NCI-H2029 treated with DMSO at 0.1 percent for 48 hours (cell line): ENCODE results near the gene HCST.
"Not testable (repeated sequence)": the region's sequence is repeated elsewhere in the genome, so short reads cannot be mapped to it uniquely, and the experiment has no call there.

ENCODE experiments used
- DNase-seq: peaks from one replicate; lab custom pipeline; 2025; lab: John Stamatoyannopoulos, UW

HCST gene, protein sequence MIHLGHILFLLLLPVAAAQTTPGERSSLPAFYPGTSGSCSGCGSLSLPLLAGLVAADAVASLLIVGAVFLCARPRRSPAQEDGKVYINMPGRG

GRCh38 chr19:35901854-35902661 lies at the start of gene HCST:
TSS of gene HCST (plus strand) at chr19:35902529. CDS start at chr19:35902594, 65 bp downstream.
- DNase-seq, result no peak

GRCh38 chr19:35853038-35853756 lies 49.1 kb upstream of the HCST start:
- DNase-seq, result no peak

DNA sequence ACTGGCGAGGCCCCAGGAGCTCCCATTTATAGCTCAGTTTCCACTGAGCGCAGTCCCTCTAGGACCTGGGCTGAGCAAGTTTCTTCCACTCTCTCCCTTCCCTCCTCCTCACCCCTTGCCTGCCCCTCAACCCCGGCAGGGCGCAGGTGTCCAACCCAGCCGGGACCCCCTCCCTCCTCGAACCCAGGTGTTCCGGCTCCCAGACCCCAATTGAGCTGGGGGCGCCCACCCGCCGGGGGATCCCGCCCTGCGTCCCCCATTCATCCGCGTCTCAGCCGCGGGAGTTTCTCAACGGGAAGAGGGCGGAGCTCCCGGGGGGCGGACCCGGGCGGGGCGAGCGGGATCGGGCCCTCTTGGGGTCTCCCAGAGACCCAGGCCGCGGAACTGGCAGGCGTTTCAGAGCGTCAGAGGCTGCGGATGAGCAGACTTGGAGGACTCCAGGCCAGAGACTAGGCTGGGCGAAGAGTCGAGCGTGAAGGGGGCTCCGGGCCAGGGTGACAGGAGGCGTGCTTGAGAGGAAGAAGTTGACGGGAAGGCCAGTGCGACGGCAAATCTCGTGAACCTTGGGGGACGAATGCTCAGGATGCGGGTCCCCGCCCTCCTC lies 45.7 kb upstream of the HCST start, which contains the start of gene KIRREL2:
Gene KIRREL2 (plus strand): TSS at position 366 of the 604 bp plus-strand sequence. CDS start 209 bp downstream, at position 575.
- DNase-seq, result no peak

- no peak for DNase-seq
Measured at GRCh38 chr19:35858311-35858710, 44.0 kb upstream of the HCST start.

DNA sequence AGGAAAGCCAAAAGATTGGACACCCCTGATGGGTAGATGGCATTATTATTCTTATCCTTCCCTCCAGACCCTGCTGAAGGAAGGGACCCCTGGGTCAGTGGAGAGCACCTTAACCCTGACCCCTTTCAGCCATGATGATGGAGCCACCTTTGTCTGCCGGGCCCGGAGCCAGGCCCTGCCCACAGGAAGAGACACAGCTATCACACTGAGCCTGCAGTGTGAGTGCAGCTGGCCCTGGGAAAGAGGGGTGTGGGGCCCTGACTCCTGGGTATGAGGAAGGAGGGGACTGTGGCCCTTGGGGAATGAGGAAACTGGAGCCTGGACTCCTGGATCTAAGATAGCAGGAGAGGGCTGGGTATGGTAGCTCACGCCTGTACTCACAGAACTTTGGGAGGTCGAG lies 42.9 kb upstream of the HCST start:
- no peak for DNase-seq

GRCh38 chr19:35860436-35860817 lies 41.9 kb upstream of the HCST start:
- DNase-seq, result no peak

DNA sequence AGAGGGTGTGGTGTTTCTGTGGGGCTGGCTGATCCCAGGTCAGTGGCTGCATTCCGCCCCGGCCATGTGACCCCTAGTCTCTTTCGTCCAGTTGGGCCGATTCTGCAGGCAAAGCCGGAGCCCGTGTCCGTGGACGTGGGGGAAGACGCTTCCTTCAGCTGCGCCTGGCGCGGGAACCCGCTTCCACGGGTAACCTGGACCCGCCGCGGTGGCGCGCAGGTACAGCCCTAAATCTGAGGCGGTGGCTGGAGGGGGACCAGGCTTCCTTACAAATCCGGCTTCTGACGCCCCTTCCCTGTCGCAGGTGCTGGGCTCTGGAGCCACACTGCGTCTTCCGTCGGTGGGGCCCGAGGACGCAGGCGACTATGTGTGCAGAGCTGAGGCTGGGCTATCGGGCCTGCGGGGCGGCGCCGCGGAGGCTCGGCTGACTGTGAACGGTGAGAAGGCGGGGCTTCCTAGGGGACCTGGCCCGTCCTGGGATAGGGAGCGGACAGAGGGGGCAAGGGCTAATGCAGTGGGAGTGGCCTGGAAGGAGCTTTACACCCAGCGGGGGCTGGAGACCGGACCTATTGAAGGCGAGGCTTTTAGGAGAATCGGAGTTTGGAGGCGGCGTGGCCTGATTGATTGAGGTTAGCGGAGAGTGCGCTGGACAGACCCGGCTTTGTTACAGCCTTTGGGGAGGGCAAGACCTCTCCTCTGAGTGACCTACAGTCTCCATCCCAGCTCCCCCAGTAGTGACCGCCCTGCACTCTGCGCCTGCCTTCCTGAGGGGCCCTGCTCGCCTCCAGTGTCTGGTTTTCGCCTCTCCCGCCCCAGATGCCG lies 41.3 kb upstream of the HCST start:
- DNase-seq, result no peak

GRCh38 chr19:35861640-35862160 lies 40.6 kb upstream of the HCST start:
- no peak for DNase-seq

DNA sequence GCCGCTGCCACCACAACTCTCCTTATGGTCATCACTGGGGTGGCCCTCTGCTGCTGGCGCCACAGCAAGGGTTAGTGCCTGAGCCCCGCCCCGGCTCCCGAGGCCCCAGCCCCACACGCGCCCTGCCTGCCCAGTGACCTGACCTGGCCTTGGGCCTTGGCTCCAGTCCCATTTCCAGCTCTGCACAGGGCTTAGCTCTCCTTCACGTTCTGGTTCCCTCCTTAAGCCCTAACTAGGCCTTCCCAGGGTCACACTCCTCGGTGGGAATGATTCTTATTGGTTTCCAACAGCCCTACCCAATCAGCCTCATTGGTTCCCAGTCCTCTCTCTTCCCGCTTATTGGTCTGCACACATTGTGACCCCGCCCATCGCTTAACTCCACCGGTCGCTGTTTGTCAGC lies 39.8 kb upstream of the HCST start:
- DNase-seq, result no peak

DNA sequence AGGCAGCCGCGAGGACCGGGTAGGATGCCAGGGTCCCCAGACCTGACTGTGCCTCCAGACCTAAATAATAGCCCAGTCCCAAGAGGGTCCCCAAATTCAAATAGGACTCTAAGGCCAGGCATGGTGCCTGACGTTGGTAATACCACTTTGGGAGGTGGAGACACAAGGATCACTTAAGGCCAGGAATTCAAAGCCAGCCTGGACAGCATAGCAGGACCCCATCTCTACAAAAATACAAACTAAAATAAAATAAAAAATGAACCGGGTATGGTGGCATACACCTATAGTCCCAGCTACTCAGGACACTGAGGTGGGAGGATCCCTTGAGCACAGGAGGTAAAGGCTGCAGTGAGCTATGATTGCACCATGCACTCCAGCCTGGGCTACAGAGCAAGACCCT lies 39.3 kb upstream of the HCST start:
- no peak for DNase-seq

DNA sequence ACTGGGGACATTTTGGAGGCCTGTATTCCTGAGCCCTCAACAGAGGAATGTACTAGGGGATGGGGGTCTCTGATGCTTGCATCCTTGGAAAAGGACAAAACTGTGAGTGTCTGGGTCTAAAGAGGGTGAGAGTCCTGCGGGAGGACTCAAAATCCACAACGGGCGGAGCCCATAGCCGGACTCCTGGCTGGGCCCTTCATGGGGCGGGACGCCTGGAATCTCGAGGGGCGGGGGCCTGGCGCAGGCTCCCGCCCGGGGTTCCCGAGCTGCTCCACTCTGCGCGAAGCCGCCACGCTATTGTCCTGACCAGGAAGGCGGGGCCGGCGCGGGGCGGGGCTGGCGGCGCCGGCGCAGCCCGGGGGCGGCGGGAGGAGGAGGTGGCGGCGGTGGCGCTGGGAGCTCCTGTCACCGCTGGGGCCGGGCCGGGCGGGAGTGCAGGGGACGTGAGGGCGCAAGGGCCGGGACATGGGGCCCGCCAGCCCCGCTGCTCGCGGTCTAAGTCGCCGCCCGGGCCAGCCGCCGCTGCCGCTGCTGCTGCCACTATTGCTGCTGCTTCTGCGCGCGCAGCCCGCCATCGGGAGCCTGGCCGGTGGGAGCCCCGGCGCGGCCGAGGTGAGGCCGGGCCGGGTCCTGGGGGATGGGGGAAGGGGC lies 34.0 kb upstream of the HCST start, which contains the start of gene APLP1:
Gene APLP1 (plus strand): TSS at position 403 of the 651 bp plus-strand sequence. CDS start 63 bp downstream, at position 466.
- peak; percentile 15 for DNase-seq

GRCh38 chr19:35868823-35869326 lies 33.5 kb upstream of the HCST start:
- DNase-seq, result no peak

DNA sequence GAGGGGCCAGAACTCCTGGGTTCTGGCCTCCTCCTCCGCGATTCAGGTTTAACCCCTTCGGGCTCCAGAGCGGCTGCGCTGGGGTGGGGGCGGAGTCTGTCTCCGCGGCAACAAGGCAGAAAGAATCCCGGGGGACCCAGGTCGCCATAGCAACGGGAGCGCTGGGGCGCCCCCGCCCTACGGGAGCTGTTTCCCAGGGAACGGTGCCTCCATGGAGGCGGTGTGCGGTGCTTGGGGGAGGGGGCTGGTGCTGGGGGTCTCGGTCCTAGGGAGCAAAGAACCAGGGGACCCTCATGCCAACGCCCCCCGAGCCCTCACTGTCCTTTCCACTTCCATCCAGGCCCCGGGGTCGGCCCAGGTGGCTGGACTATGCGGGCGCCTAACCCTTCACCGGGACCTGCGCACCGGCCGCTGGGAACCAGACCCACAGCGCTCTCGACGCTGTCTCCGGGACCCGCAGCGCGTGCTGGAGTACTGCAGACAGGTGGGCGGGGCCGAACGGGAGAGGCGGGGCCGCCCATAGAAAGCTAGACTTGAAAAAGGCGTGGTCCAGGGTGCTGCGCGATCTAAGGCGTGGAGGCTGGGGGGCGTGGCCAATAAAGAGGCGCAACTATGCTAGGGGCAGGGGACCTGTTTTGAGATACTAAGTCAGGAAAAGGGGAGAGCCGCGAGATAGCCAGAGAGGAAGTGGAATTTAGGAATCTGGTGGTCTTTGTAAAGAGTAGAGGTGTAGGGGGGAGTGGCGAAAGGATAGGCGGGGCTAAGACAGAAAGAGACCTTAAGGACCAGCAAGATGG lies 32.8 kb upstream of the HCST start:
- peak; percentile 88 for DNase-seq

- not testable (repeated sequence) for DNase-seq
Measured at GRCh38 chr19:35870124-35870736, 32.1 kb upstream of the HCST start.

DNA sequence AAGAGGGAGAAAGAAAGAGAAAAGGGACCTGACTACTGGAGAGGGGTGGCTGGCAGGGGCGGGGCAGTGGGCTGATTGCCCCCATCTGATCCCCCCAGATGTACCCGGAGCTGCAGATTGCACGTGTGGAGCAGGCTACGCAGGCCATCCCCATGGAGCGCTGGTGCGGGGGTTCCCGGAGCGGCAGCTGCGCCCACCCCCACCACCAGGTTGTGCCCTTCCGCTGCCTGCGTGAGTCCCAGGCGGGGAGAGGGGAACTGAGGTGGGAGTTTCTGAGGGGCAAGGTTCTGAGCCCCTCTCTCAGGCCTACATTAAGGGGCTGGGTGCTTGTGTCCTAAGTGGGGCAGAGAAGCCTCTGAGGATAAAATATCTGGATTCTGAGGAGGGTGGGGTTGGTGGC lies 31.5 kb upstream of the HCST start:
- DNase-seq, result no peak

- no peak for DNase-seq
Measured at GRCh38 chr19:35871611-35872010, 30.7 kb upstream of the HCST start.

DNA sequence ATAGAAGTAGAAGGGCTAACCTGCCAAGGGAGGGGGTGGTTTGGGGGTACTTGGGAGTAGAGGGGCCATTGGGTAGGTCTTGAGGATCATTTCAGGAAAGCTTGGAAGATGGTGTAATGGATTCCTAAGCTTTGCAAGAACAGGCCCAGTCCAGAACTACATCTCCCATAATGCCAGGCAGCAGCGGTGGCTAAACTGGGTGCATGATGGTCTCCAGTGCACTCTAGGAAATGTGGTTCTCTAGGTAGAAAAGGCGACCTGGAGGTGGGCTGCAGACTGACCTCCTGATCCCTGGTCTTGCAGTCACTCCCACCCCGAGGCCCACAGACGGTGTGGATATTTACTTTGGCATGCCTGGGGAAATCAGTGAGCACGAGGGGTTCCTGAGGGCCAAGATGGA lies 30.1 kb upstream of the HCST start:
- DNase-seq, result no peak

DNA sequence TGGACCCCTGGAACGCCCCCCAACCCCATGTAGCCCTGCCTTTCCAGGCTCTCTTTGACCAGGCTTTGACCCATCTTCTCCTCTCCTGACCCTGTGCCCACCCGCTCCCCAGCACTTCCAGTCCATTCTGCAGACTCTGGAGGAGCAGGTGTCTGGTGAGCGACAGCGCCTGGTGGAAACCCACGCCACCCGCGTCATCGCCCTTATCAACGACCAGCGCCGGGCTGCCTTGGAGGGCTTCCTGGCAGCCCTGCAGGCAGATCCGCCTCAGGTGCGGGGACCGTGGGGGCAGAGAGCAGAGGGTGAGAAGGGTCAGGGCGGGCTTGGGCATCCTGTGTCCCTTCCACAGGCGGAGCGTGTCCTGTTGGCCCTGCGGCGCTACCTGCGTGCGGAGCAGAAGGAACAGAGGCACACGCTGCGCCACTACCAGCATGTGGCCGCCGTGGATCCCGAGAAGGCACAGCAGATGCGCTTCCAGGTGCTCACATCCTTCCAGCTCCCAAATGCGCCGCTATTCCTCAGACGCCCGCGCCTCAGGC lies 27.9 kb upstream of the HCST start:
- DNase-seq, result no peak

GRCh38 chr19:35879068-35879467 lies 23.3 kb upstream of the HCST start:
- no peak for DNase-seq
